Hair follicular keratinocyte (primary cell): ENCODE data around the gene GOLGA8S. TPM values are rescaled to one million over a fixed set of nuclear protein-coding genes. Genes with fewer than 3 reads are reported as not detected.

Experiments used
- total RNA-seq: library from RNA; depleted of rRNA; stranded (reverse); fragments of >200 nt; gene quantifications from 2 replicates; pipeline ENCODE4 v1.2.3, GENCODE V29; 2015

The GOLGA8S gene, protein sequence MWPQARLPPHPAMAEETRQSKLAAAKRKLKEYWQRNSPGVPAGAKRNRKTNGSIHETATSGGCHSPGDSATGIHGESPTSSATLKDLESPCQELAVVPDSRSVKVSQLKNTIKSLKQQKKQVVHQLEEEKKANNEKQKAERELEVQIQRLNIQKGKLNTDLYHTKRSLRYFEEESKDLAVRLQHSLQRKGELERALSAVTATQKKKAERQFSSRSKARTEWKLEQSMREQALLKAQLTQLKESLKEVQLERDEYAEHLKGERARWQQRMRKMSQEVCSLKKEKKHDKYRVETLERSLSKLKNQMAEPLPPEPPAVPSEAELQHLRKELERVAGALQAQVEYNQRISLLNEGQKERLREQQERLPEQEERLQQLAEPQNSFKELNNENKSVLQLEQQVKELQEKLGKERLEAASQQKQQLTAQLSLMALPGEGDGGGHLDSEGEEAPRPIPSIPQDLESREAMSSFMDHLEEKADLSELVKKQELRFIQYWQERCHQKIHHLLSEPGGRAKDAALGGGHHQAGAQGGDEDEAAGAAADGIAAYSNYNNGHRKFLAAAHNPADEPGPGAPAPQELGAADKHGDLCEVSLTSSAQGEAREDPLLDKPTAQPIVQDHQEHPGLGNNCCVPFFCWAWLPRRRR
- not detected in 2 replicates for total RNA-seq

DNA sequence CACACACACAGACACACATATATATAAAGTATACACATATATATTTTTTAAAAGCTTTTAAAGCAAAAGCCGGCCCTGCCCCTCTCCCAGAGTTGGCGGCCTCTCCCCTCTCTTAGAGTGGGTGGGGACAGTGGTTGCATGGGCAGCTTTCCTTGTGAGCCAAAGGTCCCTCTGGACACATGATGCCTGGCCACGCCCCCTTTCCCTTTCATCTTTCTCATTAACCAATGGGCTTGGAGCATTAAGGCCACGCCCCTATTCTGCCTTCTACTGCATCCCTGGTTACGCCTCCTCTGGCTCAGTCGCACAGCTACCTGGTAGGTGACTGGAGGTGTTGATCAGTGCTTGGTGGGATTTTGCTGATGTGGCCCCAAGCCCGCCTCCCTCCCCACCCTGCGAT, at the start of gene GOLGA8S:
GOLGA8S (plus strand) TSS at position 301 of the 400 bp plus-strand sequence; CDS start at position 363, 62 bp downstream.

DNA sequence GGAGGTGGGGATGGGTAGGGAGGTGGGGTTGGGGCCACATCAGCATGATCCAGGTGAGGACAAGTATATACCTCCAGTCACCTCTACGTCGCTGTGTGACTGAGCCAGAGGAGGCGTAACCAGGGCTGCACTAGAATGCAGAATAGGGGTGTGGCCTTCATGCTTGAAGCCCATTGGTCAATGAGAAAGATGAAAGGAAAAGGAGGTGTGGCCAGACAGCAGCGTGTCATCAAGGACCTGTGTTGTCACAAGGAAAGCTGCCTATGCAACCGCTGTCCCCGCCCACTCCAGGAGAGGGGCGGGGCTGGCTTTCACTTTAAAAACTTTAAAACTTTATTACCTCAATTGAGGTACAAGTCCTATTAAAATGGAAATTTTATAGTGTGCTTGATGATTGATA, 20.5 kb upstream of the GOLGA8S start, which contains the start of gene GOLGA6L26:
GOLGA6L26 (minus strand) TSS at position 101 of the 400 bp plus-strand sequence; CDS start at position 40, 61 bp downstream.

Other genes with a start within 250 kb of the GOLGA8S start
- gene GOLGA6L1, start 217.9 kb upstream of the GOLGA8S start, total RNA-seq: not detected in 2 replicates
- not detected in 2 replicates for gene GOLGA6L26, start 20.6 kb upstream of the GOLGA8S start, total RNA-seq
- gene GOLGA6L2, start 92.5 kb downstream of the GOLGA8S start, total RNA-seq: not detected in 2 replicates
- 0.70 and 0.80 TPM in 2 replicates for gene MKRN3, start 210.9 kb downstream of the GOLGA8S start, total RNA-seq